GM04504 (cell line): ENCODE data around the gene DAB2IP.

Source experiments
- DNase-seq: peaks from one replicate; pipeline ENCODE4 v3.0.0-alpha.2; 2012; ENCODE audit warnings: low read depth

The DAB2IP gene

DNA sequence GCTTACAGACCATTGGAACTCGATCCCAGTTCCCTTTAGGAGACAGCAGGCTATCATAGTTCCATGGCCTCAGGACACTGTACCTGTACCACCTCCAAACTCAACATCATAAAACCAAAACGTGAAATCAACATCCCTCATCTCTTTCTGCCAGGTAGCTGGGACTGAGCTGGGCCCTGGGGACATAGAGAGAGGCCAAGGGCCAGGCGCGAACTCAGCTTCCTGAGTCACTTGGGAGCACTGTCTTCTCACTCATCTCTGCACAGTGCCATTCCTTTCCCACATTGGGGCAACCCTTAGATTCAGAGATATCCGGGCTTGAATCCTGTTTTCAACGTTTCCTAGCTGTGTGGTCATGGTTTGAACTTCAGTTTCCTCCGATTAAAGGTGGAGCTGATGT lies 12.2 kb downstream of the DAB2IP start:
- DNase-seq, result no peak

DNA sequence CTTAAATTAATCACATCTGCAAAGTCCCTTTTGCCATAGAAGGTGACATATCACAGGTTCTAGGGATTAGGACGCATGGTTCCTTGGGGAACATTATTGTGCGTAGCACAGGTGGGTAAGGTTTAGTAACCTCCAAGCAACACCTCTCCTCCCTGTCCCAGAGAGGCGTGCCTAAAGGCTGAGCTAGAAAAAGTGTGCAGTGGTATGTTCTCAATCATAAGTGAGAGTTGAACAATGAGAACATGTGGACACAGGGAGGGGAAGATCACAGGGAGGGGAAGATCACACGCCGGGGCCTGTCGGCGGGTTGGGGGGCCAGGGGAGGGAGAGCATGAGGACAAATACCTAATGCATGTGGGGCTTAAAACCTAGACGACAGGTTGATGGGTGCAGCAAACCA lies 14.9 kb downstream of the DAB2IP start:
- DNase-seq, result no peak

GRCh38 chr9:121667214-121667613 lies 15.8 kb downstream of the DAB2IP start:
- no peak for DNase-seq

- DNase-seq, result no peak
Measured at GRCh38 chr9:121667890-121668289, 16.5 kb downstream of the DAB2IP start.

DNA sequence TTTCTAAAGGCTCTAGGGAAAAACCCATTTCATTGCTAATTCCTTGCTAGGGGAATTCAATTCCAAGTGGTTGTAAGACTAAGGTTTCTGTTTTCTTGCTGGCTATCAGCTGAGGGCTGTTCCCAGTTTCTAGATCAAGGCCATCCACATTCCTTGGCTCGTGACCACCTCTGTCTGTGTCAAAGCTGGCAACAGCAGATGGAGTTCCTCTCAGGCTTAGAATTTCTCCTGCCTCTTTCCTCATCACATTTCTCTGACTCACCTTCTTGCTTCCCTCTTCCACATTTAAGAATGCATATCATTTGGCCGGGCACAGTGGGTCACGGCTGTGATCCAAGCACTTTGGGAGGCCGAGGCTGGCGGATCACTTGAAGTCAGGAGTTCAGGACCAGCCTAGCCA lies 19.0 kb downstream of the DAB2IP start:
- DNase-seq, result no peak

DNA sequence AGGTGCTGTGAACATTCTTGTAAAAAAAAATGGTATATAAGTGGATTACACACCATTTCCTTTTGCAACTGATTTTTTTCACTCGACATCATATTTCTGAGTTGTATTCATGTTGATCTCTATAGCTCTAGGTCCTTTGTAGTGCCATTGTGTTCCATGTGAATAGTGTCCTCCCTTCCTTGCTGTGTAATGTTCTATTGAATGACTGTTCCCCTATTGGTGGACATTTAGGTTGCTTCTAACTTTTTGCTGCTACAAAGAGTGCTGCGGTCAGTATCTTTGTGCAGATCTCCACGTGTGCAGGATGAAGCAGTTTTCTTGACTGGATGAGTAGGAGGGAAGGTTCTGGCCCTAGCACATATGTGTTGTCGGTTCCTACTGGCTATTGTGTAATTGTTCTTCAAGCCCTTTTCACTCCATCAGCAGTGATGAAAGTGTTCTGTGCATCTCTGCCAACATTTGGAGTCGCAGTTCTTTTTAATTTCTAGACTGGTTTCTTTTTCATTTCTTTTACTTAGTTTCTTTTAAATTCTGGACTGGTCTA lies 20.2 kb downstream of the DAB2IP start:
- peak; percentile 34 for DNase-seq

DNA sequence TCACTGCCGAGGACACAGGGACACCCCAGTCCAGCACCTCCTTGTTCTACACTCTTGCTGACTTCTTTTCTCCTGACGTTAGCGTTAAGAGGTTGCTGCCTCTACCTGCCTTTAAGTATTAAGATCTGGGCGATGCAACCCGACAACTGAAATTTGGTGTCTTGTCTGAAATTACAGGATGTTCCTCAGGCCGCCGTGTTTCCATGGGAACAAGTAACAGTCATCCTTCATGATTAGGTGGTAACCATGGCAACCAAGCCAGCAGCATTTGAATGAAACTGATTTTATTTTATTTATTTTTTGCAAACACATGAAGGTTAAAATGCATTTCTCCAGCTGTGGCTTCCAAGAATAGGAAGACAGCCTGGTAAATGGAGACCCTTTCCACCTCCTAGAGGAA lies 20.8 kb downstream of the DAB2IP start:
- DNase-seq, result no peak

- no peak for DNase-seq
Measured at GRCh38 chr9:121672986-121673385, 21.6 kb downstream of the DAB2IP start.

DNA sequence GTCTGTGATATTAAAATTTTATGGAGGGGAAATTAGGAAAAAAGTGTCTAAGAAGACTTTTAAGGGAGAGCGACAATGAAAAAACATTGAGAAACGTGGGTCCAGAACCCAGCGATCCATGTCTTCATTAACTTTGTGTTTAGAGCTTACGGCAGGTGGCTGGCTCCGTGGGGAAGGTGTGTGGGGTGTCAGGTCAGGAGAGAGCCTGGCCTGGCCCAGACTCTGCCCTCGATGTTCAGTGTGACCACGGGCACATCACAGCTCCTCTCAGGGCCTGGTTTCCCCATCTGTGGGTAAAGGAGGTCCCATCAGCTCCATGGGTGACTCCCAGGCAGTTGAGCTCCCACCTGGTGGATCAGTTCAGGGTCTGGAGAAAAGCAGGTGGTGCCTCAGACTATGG lies 22.1 kb downstream of the DAB2IP start:
- no peak for DNase-seq

- no peak for DNase-seq
Measured at GRCh38 chr9:121674017-121674416, 22.6 kb downstream of the DAB2IP start.

GRCh38 chr9:121674952-121675351 lies 23.5 kb downstream of the DAB2IP start:
- DNase-seq, result no peak

- no peak for DNase-seq
Measured at GRCh38 chr9:121675381-121675780, 23.9 kb downstream of the DAB2IP start.

- no peak for DNase-seq
Measured at GRCh38 chr9:121675969-121676822, 24.8 kb downstream of the DAB2IP start.

GRCh38 chr9:121676926-121677325 lies 25.5 kb downstream of the DAB2IP start:
- no peak for DNase-seq

DNA sequence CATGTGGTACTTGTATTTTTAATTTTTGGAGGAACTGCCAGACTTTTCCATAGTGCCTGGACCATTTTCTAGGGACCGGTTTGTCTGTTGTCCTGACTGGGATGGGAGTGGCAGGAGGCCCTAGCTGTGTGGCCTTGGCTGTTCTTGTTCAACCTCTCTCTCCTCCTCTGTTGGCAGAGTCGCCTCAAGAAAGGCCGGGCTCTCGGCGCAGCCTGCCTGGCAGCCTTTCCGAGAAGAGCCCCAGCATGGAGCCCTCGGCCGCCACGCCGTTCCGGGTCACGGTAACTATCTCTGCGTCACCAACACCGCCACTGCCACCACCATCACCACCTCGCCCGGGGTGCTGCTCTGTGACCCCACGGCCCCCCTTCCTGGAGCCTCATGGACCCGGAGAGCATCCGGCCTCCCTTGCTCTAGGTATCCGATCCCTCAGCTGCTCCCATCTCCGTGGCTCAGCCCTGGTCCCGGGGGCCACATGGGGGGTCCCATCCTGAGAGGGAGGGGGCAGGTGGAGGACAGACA lies 27.1 kb downstream of the DAB2IP start:
- no peak for DNase-seq

DNA sequence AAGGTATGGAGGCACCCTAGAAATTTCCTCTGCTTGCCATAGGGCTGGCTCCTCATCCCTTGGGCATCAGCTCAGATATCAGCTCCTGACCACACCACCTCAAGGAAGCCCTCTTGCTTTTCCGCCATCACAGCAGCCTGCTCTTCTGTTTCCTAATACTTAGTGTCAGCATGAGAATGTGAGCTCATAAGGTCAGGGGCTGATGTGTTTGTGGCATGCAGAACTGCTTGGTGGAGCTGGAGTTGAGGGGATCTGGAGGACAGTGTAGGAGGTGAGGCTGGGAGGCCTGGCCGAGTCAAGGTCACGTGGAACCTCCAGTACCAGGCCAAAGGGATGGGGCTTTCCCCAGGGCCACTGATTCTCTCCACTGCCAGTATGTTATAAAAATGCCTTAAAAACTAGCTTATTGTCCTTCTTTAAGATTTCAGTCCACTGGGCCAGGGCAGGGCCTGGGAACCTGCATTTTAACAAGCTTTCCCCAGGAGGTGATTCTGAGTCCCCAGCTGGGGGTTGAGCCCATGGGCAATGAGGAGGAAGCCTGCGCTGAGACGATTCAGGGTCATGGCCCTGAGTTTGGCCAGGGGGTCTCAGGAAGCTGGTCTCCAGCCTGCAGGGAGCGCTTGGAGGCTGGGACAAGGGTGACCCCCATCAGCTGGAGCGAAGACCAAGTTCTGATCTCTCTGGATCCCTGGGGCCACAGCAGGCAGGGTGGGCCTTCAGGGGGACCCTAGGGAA lies 28.6 kb downstream of the DAB2IP start:
- no peak for DNase-seq

- DNase-seq, result no peak
Measured at GRCh38 chr9:121681404-121681803, 30.0 kb downstream of the DAB2IP start.

- DNase-seq, result no peak
Measured at GRCh38 chr9:121682201-121682600, 30.8 kb downstream of the DAB2IP start.

DNA sequence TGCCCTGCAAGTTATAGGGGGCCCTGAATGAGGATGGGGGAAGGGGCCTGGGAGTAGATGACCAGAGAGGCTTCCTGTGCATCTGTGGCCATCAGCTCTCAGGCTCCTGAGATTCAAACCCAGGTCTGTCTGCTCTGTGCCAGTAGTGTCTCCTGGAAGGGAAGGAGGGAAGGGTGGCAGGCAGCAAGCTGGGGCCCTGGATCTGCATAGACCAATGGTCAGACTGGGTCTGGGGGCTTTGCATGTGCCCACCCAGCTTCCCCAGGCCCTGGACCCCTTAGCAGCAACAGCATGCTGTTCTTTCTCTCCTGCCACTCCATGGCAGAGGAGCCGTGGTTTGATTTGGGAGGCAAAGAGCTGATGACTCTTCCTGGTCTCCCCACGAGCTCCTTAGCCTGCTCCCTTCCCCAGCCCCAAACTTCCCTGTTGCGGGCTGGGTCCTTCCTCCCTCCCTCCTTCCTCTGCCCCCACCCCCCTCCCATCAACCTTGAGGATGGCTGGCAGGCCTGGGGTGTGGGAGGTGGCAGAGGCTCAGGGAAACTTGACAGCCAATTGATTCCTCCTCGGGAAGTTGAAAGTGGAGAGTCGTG lies 31.6 kb downstream of the DAB2IP start:
- DNase-seq, result no peak

GRCh38 chr9:121683652-121684051 lies 32.2 kb downstream of the DAB2IP start:
- no peak for DNase-seq

GRCh38 chr9:121684381-121685145 lies 33.1 kb downstream of the DAB2IP start:
- no peak for DNase-seq
